Eye (tissue), 1 donor: ENCODE results near the gene FNDC7.
"Not testable (repeated sequence)": the region's sequence is repeated elsewhere in the genome, so short reads cannot be mapped to it uniquely, and the experiment has no call there.

Source experiments
- DNase-seq: peaks from one replicate; pipeline ENCODE4 v3.0.0-alpha.2; 2015

The FNDC7 gene

DNA sequence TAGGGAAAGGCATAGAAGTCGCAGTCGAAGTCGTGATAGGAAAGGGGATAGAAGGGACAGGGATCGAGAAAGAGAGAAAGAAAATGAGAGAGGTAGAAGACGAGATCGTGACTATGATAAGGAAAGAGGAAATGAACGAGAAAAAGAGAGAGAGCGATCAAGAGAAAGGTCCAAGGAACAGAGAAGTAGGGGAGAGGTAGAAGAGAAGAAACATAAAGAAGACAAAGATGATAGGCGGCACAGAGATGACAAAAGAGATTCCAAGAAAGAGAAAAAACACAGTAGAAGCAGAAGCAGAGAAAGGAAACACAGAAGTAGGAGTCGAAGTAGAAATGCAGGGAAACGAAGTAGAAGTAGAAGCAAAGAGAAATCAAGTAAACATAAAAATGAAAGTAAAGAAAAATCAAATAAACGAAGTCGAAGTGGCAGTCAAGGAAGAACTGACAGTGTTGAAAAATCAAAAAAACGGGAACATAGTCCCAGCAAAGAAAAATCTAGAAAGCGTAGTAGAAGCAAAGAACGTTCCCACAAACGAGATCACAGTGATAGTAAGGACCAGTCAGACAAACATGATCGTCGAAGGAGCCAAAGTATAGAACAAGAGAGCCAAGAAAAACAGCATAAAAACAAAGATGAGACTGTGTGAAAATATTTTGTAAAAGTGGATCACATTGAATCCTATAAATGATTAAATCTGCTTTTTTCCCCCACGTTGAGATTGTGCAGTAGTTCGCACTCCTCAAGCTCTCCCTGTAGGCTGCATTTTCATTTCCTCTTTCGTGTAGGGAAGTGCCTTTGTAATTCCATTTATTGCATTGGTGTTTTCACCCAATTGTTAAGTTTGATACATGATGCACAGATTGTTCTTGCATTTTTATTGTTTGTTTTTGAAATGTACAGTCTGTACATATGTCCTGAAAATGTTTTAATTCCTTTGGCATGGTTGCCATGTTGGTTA is 13.1 kb upstream of the FNDC7 start:
- DNase-seq, result no peak

- no peak for DNase-seq
Observed at GRCh38 chr1:108701176-108701849, 11.4 kb upstream of the FNDC7 start.

- not testable (repeated sequence) for DNase-seq
Observed at GRCh38 chr1:108702109-108702508, 10.6 kb upstream of the FNDC7 start.

DNA sequence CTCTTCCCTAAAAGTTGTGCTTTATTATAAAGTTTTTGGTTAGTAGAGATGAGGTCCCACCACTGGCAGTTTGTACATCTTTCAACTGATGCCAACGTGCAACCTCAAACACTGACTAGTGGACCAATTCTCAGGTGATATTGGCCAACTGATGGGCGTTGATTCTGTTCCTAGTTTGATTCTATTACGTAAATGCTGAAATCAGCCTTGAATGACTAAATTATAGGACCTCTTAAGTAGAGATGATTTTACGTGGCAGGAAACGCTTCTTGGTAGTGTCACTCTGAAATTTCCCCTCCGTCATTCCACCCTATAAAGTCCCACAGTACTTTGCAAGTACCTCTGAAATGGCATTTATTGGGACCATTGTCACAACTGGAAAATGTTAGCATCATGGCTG is 8.8 kb upstream of the FNDC7 start:
- no peak for DNase-seq

DNA sequence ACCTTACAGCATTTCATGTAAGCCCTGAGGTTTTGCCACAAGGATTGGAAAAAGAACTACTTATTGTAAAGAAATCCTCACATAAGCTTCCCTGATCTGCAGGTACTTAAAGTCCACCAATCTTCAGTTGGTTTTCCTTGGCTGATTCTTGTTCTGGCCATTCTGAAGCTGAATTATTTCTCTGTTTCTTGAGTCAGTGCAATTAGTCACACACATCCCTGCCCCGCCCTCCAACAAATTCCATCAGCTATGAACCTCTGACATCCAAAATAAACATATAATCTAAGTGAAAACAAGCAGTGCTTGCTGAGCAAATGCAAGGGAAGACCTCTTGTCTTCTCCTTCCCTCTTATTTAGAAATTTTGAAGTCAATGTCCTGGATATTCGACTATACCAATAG is 8.2 kb upstream of the FNDC7 start:
- no peak for DNase-seq

DNA sequence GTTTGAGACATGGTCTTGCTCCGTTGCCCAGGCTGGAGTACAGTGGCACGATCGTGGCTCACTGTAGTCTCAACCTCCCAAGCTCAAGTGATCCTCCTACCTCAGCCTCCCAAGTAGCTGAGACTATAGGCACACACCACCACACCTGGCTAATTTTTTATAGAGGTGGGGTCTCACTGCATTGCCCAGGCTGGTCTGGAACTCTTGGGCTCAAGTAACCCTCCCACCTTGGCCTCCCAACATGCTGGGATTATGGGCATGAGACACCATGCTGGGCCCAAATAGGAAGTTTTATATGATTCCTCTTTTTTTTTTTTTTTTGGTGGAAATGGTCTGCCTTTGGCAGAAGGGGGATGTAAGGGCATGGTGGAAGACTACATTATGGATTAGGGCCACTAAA is 6.1 kb upstream of the FNDC7 start:
- DNase-seq, result no peak

DNA sequence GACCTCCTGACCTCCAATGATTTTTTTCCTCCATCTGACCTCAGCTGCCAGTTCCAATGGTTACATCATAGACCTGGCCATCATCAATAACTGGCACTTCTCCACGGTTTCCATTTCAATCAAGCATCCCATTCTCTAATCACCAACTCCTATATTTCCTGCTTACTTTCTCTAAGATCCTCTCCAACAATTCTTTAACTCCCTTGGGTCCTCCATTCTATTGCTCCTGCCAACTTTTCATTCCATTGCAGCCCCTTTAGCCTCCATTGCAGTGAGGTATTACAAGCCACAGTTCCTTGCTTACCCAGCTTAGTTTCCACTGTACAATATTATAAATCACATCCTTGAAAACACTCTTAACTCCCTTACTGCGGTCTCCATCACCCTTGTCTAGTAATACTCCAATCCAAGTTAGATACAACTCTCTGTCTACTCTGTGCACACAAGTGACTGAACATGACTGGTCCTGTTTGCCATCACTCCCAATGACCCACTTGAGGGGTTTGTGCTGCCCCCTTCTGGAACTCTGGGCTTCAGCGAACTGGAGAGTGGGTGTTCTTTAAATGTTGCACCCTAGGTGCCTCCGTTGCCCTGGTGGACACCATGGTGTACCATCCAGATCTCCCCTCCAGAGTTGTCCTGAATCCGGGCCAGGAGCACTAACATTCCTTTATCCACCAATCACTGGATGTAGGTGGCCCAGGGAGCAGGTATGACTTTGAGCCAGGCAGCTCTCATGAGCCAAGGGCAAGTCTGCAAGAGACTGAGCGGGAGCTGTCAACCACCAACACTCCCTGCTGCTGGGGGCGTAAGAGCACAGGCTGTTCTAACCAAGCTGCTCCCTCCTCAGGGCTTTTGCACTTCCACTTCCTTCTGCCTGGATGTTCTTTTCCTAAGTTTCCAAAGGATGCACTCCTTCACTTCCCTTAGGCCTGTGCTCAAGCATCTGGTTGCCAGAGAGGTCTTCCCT is 3.7 kb upstream of the FNDC7 start:
- no peak for DNase-seq

DNA sequence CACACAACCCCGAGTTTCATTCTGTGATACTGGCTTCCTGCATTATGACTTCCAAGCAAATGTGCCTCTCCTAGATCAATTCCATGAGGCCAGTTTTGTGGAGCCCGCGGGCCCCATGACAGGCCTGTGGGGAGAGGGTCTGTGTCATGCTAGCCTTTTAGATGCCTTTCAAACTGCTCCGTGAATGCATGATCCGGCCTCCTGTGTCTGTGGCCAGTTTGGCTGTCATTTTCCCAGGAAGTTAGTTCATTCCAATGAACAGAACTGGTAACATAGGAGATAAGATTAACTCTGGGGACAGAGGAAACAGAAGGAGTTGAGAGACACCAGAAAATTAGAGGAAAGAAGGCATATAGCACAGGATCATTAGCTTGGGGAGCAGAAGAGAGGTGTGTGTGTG is 3.2 kb downstream of the FNDC7 start:
- no peak for DNase-seq

- DNase-seq, result no peak
Observed at GRCh38 chr1:108716437-108717230, 3.9 kb downstream of the FNDC7 start.

GRCh38 chr1:108717774-108718316 is 5.1 kb downstream of the FNDC7 start:
- DNase-seq, result no peak

GRCh38 chr1:108718927-108719655 is 6.4 kb downstream of the FNDC7 start:
- no peak for DNase-seq

GRCh38 chr1:108719656-108720435 is 7.1 kb downstream of the FNDC7 start:
- DNase-seq, result no peak

- DNase-seq, result no peak
Observed at GRCh38 chr1:108722292-108722691, 9.6 kb downstream of the FNDC7 start.

DNA sequence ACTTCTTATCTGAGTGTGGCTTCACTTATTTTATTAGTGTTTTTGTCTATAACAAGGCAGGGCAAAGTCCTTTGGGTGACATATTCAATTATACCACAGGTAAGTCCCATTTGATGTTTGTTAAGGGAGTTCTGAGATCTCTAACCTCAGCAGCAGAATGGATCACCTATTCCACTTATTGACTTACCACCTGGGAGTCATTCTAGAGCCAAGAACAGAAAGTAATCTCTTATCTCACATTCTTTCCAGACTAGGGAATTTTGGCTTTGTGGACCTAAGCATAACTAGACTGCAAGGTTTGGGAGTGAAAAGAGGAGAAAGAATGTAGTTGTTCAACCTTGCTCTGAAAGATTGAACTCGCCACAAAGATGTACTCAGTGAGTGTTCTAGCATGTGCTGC is 13.2 kb downstream of the FNDC7 start:
- no peak for DNase-seq

- no peak for DNase-seq
Observed at GRCh38 chr1:108728327-108728923, 15.7 kb downstream of the FNDC7 start.

DNA sequence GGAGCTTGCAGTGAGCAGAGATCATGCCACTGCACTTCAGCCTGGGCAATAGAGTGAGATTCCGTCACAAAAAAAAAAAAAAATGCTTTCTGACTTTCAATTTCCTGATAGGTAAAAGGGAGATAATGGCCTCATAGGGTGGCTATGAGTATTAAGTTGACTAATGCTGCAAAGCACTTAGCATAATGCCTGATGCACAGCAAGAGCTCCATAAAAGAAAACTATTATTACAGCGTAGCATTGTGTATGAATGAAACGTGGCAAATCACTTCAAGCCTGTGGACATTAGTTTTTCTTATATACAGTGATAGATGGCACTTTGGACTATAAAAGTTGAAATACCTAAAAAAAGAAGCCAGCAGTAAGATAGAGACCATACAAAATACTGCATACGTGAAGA is 16.8 kb downstream of the FNDC7 start:
- DNase-seq, result no peak

DNA sequence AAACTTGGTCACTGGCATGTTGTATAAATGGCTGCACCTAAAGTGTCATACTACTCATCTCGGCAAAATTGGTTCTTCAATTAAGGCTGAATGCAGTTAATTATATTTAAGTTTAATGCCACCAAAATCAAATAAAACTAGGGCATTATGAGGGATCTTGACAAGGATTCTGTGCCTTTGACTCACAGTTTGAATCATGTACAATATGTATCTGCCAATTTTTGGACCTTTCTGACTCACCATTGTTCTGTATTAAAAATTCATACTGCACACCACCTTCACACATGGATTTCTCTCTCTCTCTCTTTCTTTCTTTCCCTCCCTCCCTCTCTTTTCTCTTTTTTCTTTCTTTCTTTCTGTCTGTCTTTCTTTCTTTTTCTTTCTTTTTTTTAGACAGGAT is 19.7 kb downstream of the FNDC7 start:
- DNase-seq, result no peak

DNA sequence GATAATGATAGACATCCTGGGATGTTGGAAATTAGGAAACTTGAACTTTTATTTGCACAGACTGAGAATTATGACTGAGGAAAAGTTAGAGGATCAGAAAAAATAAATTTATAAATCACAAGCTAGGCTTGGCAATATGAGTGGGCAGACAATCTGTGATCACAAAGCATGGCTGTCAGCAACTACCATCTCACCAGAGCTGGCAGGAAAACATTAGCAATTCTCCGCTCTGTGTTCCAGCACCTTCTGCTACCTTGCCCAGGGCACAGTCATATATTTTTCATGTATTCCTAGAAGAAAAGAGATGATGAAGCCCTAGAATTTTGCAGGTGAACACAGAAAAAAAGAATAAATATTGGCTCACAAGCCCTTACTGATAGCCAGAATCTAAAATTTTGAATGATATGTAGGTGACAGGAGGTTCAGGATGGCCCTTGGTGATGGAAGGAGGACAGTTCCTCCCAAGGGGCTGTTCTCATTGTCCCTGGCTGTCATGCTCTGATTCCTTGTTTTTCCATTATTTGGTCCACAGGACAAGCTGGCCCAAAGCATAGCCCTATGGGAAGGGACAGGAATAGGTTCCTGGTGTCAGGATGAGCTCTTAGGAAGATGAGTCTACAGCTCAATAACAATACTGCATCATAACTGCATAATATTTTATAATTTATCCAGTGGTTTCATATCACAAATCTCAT is 21.6 kb downstream of the FNDC7 start:
- DNase-seq, result no peak

DNA sequence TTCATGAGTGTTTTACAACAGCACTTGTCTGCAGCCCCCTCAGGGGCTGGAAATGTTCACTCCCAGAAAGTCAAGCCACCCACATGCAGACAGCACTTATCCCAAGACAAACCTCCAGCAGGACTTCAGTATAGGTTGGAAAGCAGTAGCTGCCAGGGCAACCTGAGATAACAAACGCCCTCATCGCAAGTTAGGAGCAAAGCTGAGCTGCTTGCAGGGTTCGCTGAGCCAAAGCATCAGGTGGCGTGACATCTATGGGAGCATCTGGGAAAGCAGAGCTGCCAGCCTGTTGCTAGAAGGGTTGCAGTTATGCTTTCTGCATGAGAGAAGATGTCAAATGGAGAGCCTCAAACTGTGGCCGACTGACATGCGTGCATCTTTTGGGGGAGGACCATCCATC is 29.5 kb downstream of the FNDC7 start:
- peak; percentile 32 for DNase-seq
